SH-SY5Y (cell line): ENCODE data around the gene FBXW7.

ENCODE experiments used
- GATA2 ChIP-seq: IDR thresholded peaks from 2 replicates; pipeline ENCODE4 v1.6.1; 2011; ENCODE audit warnings: mild to moderate bottlenecking, low read depth, low read length
- GATA3 ChIP-seq: IDR thresholded peaks from 2 replicates; pipeline ENCODE4 v1.6.1; 2011; ENCODE audit warnings: low read depth, mild to moderate bottlenecking, low read length, moderate library complexity

DNA sequence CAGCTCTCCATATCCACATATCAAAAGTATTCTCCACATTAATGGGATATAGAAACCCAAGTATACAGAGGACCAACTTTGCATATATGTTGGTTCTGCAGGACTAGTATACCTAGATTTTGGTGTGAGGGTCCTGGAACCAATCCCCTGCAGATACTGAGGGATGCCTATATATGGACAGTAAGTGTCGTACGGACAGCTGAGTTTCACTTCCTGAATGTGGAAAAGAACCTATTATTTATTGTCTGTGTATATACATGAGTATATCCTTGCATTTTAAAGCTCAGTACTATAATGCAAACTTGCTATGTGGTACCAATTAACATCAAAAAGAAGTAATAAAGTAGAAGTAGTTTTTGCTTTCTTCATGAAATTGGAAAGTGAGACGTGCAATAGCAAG is 101.9 kb downstream of the FBXW7 start:
- TF ChIP-seq GATA2 (no peak), GATA3 (no peak)
